ENCODE data around the gene SYCN. TPM values are rescaled to one million over a fixed set of nuclear protein-coding genes. Genes with fewer than 3 reads are reported as not detected.
A peak's percentile ranks its signal among the peaks of the same experiment; 100 is the strongest.

The SYCN gene
- polyA plus RNA-seq, 6 donors from 2014 or later, result not detected

DNA sequence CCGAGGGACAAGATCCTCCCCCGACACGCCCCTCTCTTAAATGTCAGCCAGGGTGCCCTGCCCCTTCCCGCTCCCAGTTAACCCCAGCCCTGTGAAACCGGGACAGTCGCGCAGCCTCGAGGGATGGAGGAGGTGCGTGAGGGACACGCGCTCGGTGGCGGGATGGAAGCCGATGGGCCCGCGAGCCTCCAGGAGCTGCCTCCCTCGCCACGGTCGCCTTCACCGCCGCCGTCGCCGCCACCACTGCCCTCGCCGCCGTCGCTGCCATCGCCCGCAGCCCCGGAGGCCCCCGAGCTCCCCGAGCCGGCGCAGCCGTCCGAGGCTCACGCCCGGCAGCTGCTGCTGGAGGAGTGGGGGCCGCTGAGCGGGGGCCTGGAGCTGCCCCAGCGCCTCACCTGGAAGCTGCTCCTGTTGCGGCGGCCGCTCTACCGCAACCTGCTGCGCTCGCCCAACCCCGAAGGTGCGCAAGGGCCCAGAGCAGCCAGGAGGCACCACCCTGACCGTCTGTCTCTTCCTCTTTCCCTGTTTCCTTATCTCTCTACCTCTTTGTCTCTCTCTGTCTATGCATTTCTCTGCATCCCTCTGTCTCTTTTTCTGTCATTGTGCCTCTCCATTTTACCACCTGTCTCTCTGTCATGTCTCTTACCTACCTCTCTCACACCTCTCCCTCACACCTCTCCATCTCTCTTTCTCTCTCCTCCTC is 7.1 kb downstream of the SYCN start, which contains the start of gene NCCRP1:
TSS of gene NCCRP1 (plus strand) at position 105 of the 703 bp plus-strand sequence. CDS start at position 124, 19 bp downstream.
- ATAC-seq (ENCODE audit: low read depth in 2 of 2) (peak in 1 of 2 donors; percentile 51), DNase-seq (no peak)
- H3K27ac Mint-ChIP-seq, result peak within 1 kb of the TSS in 1 of 6 donors; percentile 75
- peaks cover 12 to 16% (median 15%) of the 10 kb centered on the region in 3 donors for H3K4me1 Mint-ChIP-seq
- peaks cover 0 to 8% of the 10 kb centered on the region in 2 donors for H3K36me3 Mint-ChIP-seq
- H3K9me3 Mint-ChIP-seq, result no peaks in the 10 kb centered on the region
- peak within 1 kb of the TSS in 7 of 8 donors; percentile 16 to 86 (median 74) for H3K4me3 Mint-ChIP-seq
- peaks cover 41 to 83% (median 81%) of the 10 kb centered on the region in 3 donors for H3K27me3 Mint-ChIP-seq

GRCh38 chr19:39196320-39196719 is 7.7 kb downstream of the SYCN start:
- Mint-ChIP-seq H3K4me1 (peaks cover 12 to 16% (median 15%) of the 10 kb centered on the region in 3 donors), H3K36me3 (peaks cover 0 to 8% of the 10 kb centered on the region in 2 donors), H3K27me3 (peaks cover 35 to 83% (median 75%) of the 10 kb centered on the region in 3 donors), H3K4me3 (peak overlapping the region in 2 of 8 donors; percentile 40 to 47), H3K9me3 (no peaks in the 10 kb centered on the region), H3K27ac (no peak overlapping the region)
- ATAC-seq (ENCODE audit: low read depth in 2 of 2), result no peak
- DNase-seq, result no peak

- Mint-ChIP-seq H3K27ac (no peak overlapping the region), H3K36me3 (peaks cover 0 to 8% of the 10 kb centered on the region in 2 donors), H3K27me3 (peaks cover 30 to 78% (median 69%) of the 10 kb centered on the region in 3 donors), H3K9me3 (no peaks in the 10 kb centered on the region), H3K4me3 (peak overlapping the region in 4 of 8 donors; percentile 29 to 66 (median 46)), H3K4me1 (peaks cover 12 to 16% (median 15%) of the 10 kb centered on the region in 3 donors)
- no peak for ATAC-seq (ENCODE audit: low read depth in 2 of 2)
- DNase-seq, result no peak
Observed at GRCh38 chr19:39195755-39196154, 8.3 kb downstream of the SYCN start.

DNA sequence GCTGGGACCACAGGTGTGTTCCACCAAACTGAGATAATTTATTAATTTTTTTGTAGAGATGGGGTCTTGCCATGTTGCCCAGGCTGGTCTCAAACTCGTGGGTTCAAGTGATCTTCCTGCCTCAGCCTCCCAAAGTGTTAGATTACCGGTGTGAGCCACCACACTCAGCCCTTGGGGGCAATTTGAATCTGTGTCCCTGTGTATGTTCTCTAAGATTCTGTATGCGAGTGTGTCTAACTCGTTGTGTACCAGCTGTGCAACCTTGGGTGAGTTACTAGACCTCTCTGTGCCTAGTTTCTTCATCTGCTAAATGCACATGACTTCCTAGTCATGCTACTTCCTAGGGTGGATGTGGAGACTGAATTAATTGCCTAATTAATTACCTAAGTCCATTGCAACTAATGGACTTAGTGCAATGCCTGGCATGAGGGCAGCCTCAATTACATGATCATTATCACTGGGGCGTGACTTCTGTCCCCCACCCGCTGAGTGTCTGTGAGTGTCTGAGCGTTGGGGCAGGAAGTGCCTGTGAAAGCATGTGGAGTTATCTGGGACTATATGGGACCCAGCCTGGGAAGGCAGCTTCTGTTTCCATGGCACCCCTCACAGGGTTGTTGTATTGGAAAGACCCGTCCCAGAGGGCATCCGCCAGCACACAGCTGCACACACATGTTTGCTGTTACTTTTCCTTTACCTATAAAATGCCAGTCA is 9.1 kb downstream of the SYCN start:
- H3K27ac Mint-ChIP-seq, result no peak overlapping the region
- peaks cover 12 to 16% (median 15%) of the 10 kb centered on the region in 3 donors for H3K4me1 Mint-ChIP-seq
- ATAC-seq (ENCODE audit: low read depth in 2 of 2), result no peak
- peak overlapping the region in 3 of 8 donors; percentile 5 to 56 (median 29) for H3K4me3 Mint-ChIP-seq
- DNase-seq, result no peak
- no peaks in the 10 kb centered on the region for H3K9me3 Mint-ChIP-seq
- H3K36me3 Mint-ChIP-seq, result peaks cover 0 to 8% of the 10 kb centered on the region in 2 donors
- peaks cover 26 to 70% (median 61%) of the 10 kb centered on the region in 3 donors for H3K27me3 Mint-ChIP-seq

DNA sequence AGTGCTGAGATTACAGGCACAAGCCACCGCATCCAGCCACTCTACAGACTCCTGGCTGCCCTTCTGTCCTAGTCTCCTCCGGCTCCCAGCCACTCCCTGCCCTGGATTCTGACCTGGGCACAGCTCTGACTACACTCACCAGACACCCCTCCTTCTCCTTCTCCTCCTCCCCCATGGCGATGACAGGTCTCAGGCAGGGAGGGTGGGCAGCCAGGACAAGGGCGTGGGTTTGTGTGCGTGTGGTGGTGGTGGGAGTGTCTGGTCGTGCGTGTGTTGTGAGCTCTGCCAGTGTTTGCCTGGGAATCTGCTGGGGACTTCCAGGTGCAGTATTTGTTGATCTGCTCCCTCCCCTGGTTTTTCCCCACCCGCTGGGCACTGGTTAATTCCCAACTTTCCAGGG is 10.3 kb downstream of the SYCN start:
- no peak overlapping the region for H3K27ac Mint-ChIP-seq
- no peak overlapping the region for H3K4me3 Mint-ChIP-seq
- peaks cover 26 to 66% (median 59%) of the 10 kb centered on the region in 3 donors for H3K27me3 Mint-ChIP-seq
- H3K36me3 Mint-ChIP-seq, result peaks cover 0 to 8% of the 10 kb centered on the region in 2 donors
- DNase-seq (no peak), ATAC-seq (ENCODE audit: low read depth in 2 of 2) (no peak)
- peaks cover 15 to 16% (median 15%) of the 10 kb centered on the region in 3 donors for H3K4me1 Mint-ChIP-seq
- no peaks in the 10 kb centered on the region for H3K9me3 Mint-ChIP-seq

DNA sequence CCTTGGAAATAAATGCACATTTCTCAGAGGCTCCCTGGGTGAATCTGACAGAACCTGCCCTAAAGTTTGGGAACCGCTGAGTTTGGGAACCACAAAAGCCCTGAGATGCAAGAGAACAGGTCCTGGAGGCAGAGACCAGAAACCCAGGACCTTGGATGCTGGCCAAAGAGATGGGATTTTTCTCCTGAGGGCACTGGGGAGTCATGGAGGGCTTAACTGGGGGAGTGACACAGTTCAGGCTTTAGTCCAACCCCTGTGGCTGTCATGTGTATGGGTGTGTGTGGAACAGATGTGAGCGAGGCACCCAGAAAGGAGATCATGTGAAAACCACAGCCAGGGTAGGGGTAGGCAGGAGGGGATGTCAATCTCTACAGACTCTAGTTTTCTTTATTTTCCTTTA is 11.2 kb downstream of the SYCN start:
- no peak for DNase-seq
- peaks cover 12 to 14% (median 13%) of the 10 kb centered on the region in 3 donors for H3K4me1 Mint-ChIP-seq
- peaks cover 0 to 8% of the 10 kb centered on the region in 2 donors for H3K36me3 Mint-ChIP-seq
- H3K27me3 Mint-ChIP-seq, result peaks cover 17 to 60% (median 53%) of the 10 kb centered on the region in 3 donors
- H3K4me3 Mint-ChIP-seq, result no peak overlapping the region
- no peak for ATAC-seq (ENCODE audit: low read depth in 2 of 2)
- no peak overlapping the region for H3K27ac Mint-ChIP-seq
- H3K9me3 Mint-ChIP-seq, result no peaks in the 10 kb centered on the region

GRCh38 chr19:39190768-39191167 is 13.3 kb downstream of the SYCN start:
- Mint-ChIP-seq H3K9me3 (no peaks in the 10 kb centered on the region), H3K4me3 (no peak overlapping the region), H3K4me1 (peaks cover 0 to 5% (median 4%) of the 10 kb centered on the region in 3 donors), H3K36me3 (no peaks in the 10 kb centered on the region), H3K27me3 (peaks cover 13 to 42% (median 36%) of the 10 kb centered on the region in 3 donors), H3K27ac (no peak overlapping the region)
- ATAC-seq (ENCODE audit: low read depth in 2 of 2), result no peak
- DNase-seq, result no peak

GRCh38 chr19:39188960-39189359 is 15.1 kb downstream of the SYCN start:
- Mint-ChIP-seq H3K36me3 (no peaks in the 10 kb centered on the region), H3K4me3 (no peak overlapping the region), H3K27ac (no peak overlapping the region), H3K9me3 (no peaks in the 10 kb centered on the region), H3K27me3 (peaks cover 4 to 27% (median 22%) of the 10 kb centered on the region in 3 donors), H3K4me1 (peaks cover 0 to 4% (median 0%) of the 10 kb centered on the region in 3 donors)
- DNase-seq (no peak), ATAC-seq (ENCODE audit: low read depth in 2 of 2) (no peak)

GRCh38 chr19:39187552-39187943 is 16.5 kb downstream of the SYCN start:
- no peaks in the 10 kb centered on the region for H3K9me3 Mint-ChIP-seq
- no peak overlapping the region for H3K27ac Mint-ChIP-seq
- ATAC-seq (ENCODE audit: low read depth in 2 of 2), result no peak
- no peak overlapping the region for H3K4me3 Mint-ChIP-seq
- peaks cover 0 to 4% (median 0%) of the 10 kb centered on the region in 3 donors for H3K4me1 Mint-ChIP-seq
- no peaks in the 10 kb centered on the region for H3K36me3 Mint-ChIP-seq
- DNase-seq, result no peak
- peaks cover 4 to 16% (median 10%) of the 10 kb centered on the region in 3 donors for H3K27me3 Mint-ChIP-seq

GRCh38 chr19:39186391-39186790 is 17.7 kb downstream of the SYCN start:
- peaks cover 4 to 10% (median 10%) of the 10 kb centered on the region in 3 donors for H3K27me3 Mint-ChIP-seq
- DNase-seq, result no peak
- no peak overlapping the region for H3K27ac Mint-ChIP-seq
- no peaks in the 10 kb centered on the region for H3K36me3 Mint-ChIP-seq
- no peaks in the 10 kb centered on the region for H3K9me3 Mint-ChIP-seq
- H3K4me3 Mint-ChIP-seq, result no peak overlapping the region
- peaks cover 0 to 4% (median 0%) of the 10 kb centered on the region in 3 donors for H3K4me1 Mint-ChIP-seq
- ATAC-seq (ENCODE audit: low read depth in 2 of 2), result no peak

GRCh38 chr19:39183104-39183503 is 21.0 kb downstream of the SYCN start:
- Mint-ChIP-seq H3K4me1 (peaks cover 0 to 3% (median 0%) of the 10 kb centered on the region in 3 donors), H3K27me3 (peaks cover 0 to 4% (median 0%) of the 10 kb centered on the region in 3 donors), H3K9me3 (no peaks in the 10 kb centered on the region), H3K36me3 (no peaks in the 10 kb centered on the region), H3K27ac (peak overlapping the region in 2 of 6 donors; percentile 67 to 84), H3K4me3 (no peak overlapping the region)
- DNase-seq, result no peak
- no peak for ATAC-seq (ENCODE audit: low read depth in 2 of 2)

- Mint-ChIP-seq H3K27ac (peak overlapping the region in 1 of 6 donors; percentile 82), H3K4me1 (peaks cover 0 to 3% (median 0%) of the 10 kb centered on the region in 3 donors), H3K36me3 (peaks cover 0 to 4% of the 10 kb centered on the region in 2 donors), H3K9me3 (no peaks in the 10 kb centered on the region), H3K27me3 (peaks cover 0 to 1% (median 0%) of the 10 kb centered on the region in 3 donors), H3K4me3 (no peak overlapping the region)
- ATAC-seq (ENCODE audit: low read depth in 2 of 2) (no peak), DNase-seq (no peak)
Observed at GRCh38 chr19:39182174-39182505, 21.9 kb downstream of the SYCN start.

GRCh38 chr19:39181500-39182173 is 22.4 kb downstream of the SYCN start:
- no peak for DNase-seq
- Mint-ChIP-seq H3K9me3 (no peaks in the 10 kb centered on the region), H3K4me1 (peaks cover 0 to 3% (median 0%) of the 10 kb centered on the region in 3 donors), H3K36me3 (peaks cover 0 to 8% of the 10 kb centered on the region in 2 donors), H3K27ac (peak overlapping the region in 1 of 6 donors; percentile 82), H3K27me3 (no peaks in the 10 kb centered on the region), H3K4me3 (no peak overlapping the region)
- no peak for ATAC-seq (ENCODE audit: low read depth in 2 of 2)

Measured in naive B cell (primary cell).